ENCODE data around the gene MRPS11. TPM values are rescaled to one million over a fixed set of nuclear protein-coding genes. Genes with fewer than 3 reads are reported as not detected.
"Not testable (repeated sequence)": the region's sequence is repeated elsewhere in the genome, so short reads cannot be mapped to it uniquely, and the experiment has no call there.

Gene MRPS11
- 10 to 100 TPM; 76.7 to 78.1 TPM for total RNA-seq

DNA sequence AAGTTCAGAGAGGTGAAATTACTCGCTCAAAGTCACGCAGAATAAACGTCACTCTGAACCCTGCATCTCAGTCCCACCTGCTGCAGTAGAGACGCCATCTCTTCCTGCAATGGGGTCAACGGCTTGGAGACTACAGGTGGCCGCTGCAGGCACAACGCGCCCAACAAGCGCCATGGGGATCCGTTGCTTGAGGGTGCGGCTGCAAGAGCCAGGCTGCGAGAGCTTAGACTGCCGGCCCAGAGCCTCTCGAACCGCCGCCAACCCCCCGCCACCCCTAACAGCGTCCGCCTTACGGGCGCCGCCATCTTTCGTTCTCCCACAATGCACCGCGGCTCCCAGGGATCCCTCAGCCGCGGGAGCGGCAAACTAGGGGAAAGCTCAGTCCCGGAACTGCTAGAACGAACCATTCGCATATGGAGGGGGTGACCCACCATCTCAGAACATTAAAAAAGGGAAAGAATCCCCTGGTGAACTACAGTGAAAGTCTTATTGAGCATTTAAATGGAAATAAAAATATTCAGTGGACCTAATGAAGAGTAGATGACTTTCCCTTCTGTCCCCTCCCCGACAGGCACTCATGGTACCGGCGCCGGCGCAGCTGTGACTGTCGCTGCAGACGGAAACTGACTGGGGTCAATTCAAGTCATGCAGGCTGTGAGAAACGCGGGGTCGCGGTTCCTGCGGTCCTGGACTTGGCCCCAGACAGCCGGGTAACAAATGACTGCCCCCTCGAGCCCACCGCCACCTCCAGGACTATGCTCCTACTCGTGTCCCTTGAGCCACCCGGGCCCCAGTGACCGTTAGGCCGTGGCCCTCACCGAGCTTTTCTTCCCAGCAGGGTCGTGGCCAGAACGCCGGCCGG lies at the start of gene MRPS11, which contains the start of gene MRPL46:
Gene MRPS11, plus strand, starts transcription at position 636 of the 862 bp plus-strand sequence. Its CDS starts 10 bp downstream, at position 646.
Gene MRPL46, minus strand, starts transcription at position 316 of the 862 bp plus-strand sequence. Its CDS starts 11 bp downstream, at position 305.
- CTCF ChIA-PET: interaction anchor here (1.0 to 2.5 kb wide), 4 partner anchors 9 to 191 kb away, joined by 3 to 7 read pairs (median 4); no protein-coding TSS in a partner anchor
- POLR2A ChIA-PET: interaction anchor here (0.8 to 1.3 kb wide), 3 partner anchors 9 to 181 kb away, joined by 3 to 4 read pairs (median 4); partner anchors contain the start of gene ISG20

DNA sequence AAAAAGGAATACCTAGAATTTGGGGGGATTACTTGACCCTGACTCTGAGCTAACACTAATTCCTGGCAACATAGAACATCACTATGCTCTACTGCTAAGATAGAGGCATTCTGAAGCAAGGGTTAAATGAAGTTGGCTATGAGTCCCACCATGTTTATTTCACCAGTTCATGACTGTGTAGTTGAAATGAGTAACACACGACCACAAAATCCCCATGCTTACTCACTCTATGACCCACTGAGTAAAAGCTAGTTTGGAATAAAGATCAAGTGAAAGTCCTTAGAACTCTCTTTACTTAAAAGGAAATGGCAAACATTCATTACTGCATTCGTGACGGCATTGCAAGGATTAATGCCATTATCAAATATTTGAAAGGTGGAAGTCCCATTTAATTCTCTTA lies 47.7 kb upstream of the MRPS11 start:
- ChIA-PET CTCF (no interaction called here), POLR2A (no interaction called here)

DNA sequence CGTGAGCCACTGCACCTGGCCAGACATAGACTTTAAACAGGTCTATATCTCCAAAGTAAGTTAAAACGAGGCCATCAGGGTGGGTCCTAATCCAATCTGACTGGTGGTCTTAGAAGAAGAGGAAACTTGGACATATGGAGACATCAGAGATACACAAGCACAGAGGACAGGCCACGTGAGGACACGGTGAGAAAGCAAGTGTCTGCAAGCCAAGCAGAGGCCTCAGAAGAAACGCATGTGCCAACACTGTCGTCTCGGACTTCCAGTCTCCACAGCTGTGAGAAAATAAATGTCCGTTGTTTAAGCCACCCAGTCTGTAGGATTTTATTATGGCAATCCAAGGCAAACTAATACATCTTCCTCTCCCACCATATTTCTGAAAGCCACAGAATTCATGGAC lies 44.2 kb upstream of the MRPS11 start:
- POLR2A ChIA-PET: no interaction called here
- CTCF ChIA-PET: no interaction called here

DNA sequence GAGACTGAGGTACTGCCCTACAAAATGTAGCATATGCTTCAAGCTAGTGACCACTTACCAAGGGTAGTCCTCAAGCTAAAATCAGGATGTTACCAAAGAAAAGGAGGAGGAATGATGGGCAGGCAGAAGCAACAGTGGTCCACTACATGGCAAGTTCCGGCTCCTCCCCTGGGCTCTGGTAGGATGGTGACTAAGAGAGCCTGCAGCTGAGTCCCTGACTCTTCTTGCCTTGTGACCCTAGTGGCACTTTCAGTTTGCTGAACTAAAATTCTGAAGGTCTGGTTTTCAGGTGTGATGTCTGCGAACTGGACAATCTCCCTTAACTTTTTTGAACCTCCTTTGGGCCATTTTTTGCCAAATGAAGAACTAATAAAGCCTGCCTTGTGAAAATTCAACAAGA lies 41.2 kb upstream of the MRPS11 start:
- ChIA-PET CTCF (no interaction called here), POLR2A (no interaction called here)

DNA sequence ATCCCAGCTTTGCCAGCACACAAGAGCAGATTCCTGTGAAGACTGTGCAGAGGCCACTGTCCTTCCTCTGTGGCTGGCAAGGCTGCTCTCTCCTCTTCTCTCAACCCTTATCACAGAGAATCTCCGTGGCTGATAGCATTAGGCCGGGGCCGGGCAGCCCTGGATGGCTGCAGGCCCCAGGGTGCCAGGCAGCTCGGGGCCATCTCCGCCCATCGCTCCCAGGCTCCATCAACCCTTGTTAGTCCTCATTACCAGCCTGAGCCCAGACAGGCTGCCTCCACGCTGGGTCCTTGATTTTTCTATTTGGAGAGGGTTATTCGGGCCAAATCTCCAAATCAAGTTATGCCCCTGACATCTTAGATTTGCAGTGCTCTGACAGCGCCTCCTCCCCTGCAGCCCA lies 39.5 kb upstream of the MRPS11 start:
- CTCF ChIA-PET: interaction anchor here (0.9 kb wide), 1 partner anchor 24 kb away, joined by 3 read pairs; no protein-coding TSS in a partner anchor
- POLR2A ChIA-PET: no interaction called here

DNA sequence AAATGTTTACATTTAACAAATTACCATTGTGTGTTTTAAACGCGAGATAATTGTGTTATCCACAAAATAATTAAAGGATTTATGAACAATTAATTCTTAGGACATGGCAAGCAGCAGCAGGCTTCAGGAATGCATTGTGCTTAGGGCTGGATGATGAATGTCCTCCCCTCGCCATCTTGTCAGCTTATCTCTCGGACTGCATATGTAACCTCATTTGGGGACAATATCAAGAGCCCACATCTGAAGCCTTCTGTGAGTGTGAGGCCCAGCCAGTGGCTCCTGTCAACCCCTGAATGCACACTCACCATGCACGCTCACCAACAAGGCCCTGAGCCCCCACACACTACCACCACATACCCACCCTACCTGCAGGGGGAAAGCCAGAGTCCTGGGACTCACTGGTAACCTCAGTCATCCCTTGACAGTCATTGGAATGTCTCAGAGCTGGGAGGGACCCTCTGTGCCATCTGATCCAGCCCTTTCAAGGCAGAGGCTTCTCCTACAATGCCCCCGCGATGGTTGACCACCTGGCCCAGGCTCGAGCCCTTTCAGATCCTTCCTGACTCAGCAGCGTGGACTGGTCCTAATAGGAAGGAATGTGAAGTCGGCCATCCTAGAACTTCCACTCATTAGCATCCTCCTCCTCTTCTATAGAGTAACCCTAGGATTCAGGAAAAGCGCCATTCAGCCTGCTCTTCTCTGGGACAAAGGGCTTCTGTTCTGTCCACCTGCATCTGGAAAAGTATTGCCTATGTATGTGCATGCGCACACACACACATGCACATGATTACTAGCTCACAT lies 38.5 kb upstream of the MRPS11 start:
- ChIA-PET CTCF (interaction anchor here (0.5 kb wide), 1 partner anchor 28 kb away, joined by 3 read pairs; no protein-coding TSS in a partner anchor), POLR2A (no interaction called here)

DNA sequence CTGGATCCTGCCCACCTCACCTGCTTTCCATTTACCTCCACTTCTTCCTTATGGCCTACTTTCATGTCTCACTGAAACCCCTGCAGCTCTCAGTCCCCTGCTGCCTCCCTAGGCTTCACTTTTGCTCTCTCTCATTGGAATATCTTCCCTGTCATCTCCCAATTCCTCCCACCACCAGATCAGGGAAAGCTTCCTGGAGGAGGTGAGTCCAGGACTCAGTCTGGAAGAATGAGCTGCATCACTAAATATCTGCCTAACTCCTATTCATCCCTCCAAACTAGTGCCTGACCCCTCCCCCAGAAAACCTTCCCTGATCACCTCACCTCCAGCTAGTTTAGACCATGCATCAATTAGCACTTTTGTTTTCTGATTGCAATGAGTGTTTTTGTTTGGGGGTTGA lies 37.5 kb upstream of the MRPS11 start:
- POLR2A ChIA-PET: no interaction called here
- CTCF ChIA-PET: no interaction called here

DNA sequence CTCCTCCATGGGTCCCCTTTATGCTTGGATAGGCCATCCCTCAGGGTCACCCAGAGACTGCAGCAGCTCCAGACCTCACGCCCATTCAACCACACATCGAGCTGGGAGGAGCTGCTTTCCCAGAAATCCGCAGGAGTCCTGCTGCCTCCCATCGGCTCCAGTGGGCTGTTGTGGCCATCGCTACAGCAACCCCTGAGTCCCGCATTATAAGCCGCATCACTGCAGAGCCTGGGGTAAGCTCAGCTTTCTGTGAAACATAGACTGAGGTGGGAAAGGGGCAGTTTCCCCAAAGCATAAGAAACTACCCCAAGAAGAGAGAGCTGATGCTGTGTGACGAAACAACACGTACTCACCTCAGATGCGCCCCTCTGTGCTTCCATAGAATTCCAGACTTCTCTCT lies 36.1 kb upstream of the MRPS11 start:
- CTCF ChIA-PET: no interaction called here
- POLR2A ChIA-PET: no interaction called here

DNA sequence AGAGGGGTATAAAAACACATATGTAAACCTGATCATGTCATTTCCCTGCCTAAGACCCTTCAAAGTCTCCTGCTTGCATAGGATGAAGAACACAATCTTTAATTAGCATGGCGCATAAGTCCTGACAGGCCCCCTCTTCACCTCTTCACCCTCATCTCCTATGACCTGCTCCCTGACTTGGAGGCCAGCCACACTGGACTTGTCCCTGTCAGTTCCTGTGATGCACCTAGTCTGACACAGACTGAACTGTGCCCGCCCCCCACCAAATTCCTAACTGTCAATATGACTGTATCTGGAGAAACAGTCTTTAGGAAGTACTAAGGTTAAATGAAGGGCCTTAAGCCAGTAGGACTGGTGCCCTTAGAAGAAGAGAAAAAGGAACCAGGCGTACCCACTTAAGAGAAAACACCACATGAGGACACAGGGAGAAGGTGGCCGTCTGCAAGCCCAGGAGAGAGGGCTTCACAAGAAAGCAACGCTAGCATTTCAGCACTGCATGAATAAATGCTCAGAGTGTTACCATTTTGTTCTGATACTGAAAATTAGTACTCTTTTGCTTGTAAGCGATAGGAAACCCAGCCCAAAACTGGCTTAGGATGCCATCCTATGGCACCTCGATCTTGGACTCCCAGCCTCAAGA lies 34.3 kb upstream of the MRPS11 start:
- CTCF ChIA-PET: no interaction called here

DNA sequence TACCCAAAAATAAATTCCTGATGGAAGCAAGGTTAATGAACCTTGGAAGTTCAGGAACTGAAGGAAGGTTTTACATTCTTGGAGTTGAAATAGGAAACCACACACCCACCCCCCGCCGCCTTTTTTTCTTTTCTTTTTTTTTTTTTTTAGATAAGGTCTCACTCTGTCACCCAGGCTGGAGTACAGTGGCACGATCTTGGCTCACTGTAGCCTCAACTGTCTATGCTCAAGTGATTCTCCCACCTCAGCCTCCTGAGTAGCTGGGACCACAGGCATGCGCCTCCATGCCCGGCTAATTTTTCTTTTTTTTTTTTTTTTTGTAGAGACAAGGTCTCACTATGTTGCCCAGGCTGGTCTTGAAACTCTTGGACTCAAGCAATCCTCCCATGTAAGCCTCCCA lies 33.4 kb upstream of the MRPS11 start:
- POLR2A ChIA-PET, CTCF ChIA-PET: not testable (repeated sequence)

More for the DNA sequence above, 34.3 kb upstream of the MRPS11 start:
- POLR2A ChIA-PET: no interaction called here

DNA sequence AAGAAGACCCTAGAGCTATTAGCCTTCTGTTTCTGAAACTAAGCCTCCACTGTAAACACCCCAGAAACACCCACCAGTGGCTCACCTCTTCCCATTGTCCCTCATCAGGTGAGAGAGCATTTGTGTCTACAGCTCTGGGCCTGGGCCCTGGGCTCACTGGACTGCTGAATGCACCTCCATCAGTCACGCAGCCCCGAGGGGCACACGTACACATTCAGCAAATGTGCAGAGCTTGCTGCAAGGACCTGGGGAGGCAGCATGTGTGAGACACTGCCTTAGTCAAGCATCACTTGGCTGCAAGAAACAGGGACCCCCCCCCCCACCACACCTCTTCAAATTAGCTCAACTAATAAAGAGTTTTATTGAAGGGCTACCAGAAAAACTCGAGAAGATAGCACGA lies 29.3 kb upstream of the MRPS11 start:
- POLR2A ChIA-PET: no interaction called here
- CTCF ChIA-PET: no interaction called here

DNA sequence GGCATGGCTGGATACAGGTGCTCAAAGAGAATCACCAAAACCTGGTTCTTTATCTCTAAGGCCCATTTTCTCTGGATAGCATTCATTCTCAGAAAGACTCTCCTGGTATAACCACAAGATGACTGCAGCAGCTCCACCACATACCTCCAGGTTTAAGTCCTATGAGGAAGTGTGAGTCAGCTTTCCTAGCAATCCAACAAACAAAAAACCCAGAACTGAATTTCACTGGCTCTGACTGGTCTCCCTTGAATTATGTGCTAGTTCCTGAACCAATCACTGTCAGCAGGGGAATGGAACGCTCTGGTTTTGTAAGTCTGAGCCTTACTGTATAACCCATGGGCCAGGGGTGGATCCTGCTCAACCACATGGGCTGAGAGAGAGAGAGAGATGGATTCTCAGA lies 27.5 kb upstream of the MRPS11 start:
- POLR2A ChIA-PET: no interaction called here
- CTCF ChIA-PET: no interaction called here

DNA sequence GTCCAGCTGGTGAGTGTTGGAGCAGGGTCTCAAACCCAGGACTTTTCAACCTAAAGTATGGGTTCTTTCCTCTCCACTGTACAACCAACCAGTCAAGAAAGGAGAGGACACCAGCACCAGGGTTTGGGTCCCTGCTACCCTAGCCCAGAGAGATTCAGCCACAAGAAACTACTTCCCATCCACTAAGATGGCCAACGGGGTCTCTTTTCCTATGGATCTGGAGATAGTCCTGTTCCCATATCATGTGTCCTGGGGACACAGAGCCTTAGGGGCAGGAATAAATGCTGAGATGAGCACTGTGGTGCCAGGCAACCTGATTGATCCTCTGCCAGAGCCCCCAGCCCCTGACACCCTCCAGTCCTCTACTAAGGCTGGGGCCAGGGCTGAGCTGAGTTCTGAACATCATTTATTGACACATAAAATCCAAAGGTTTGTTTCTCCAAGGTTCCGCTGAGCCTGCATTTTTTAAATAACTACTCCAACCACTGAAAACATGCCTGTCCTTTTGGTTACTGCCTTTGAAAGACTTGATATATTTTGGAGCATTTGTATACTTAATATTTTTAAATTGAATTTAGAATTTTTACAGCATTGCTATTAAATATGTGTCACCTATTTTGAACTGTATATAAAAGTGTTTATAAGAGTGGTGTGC lies 26.3 kb upstream of the MRPS11 start:
- CTCF ChIA-PET: no interaction called here
- POLR2A ChIA-PET: no interaction called here

DNA sequence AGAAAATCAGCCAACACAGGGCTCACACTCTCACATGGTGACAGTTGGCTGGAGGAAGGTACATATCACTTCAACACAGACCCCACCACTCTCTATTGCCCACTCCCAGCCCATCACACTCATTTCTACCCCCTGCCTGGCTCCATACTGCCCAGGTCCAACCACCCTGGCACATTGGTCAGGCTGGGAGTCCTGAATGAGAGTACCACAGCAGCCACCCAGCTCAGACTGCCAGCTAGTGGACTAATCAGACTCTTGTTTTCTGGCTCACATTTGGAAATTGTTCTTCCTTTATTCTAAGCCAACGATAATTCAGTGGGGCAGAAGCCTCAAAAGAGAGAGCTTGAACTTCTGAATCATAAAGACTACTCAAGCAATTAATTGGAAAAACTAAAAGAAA lies 20.3 kb upstream of the MRPS11 start:
- CTCF ChIA-PET: no interaction called here
- POLR2A ChIA-PET: no interaction called here

DNA sequence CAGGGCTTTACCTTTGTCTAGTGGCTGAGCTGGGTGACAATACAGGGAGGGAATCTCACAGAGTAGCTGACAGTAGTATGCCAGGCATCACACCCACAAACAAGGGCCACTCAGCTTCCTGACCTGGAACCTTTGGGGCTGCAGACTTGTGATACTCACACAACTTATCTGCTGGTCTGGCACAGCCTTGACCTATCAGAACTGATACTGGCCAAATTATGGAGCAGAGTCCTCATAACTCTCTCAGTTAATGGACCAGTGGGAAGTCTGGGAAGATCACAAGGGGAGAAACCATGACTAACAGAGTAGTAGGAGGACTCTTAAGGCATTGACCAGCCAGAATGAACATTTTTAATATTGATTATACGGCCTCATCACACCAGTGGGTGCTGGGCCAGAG lies 19.8 kb upstream of the MRPS11 start:
- ChIA-PET CTCF (interaction anchor here (0.6 kb wide), 1 partner anchor 91 kb away, joined by 5 read pairs; no protein-coding TSS in a partner anchor), POLR2A (no interaction called here)

DNA sequence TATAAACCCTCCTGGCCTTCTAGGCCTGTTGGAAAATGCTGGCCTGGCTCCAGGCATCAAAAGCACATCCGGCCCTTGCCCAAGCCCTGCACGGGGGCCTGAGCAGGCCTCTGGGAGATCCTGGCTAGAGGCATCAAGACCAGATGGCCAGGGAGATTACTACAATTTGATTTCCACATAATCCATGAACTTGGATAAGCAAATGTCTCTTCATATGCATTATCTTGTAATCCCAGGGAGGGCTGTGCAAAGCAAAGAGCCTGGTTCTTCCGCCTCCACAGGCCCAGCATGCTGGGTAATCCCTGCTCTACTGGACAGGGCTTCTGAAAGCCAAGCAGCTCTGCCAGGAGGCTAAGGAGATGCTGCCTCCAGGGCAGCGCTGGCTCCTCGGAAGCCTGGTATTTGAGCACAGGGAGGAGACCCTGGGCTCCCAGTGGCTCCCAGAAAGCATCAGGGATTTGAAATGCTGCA lies 18.5 kb upstream of the MRPS11 start:
- CTCF ChIA-PET: no interaction called here

DNA sequence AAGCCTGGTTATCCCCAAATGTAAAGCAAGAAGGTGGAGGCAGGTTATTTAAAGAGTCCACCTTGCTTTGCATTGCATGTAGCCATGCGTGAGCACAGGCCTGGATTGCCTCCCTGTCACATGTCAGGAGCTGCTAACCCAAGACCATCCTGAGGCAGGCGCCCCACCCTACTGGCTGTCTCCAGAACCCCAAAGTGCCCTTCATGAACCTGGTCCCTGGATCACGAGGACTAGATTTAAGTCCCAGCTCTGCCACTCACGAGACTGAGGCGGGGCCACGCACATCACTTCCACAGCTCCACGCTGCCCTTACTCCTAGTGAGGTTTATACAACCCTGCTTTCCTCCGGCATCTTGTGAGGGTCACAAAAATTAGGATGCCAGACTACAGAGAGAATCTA lies 17.9 kb upstream of the MRPS11 start:
- POLR2A ChIA-PET: no interaction called here
- CTCF ChIA-PET: interaction anchor here (0.6 to 1.3 kb wide), 8 partner anchors 18 to 373 kb away, joined by 3 to 4 read pairs (median 3); partner anchors contain the start of genes MRPL46 and MRPS11

More for the DNA sequence above, 18.5 kb upstream of the MRPS11 start:
- POLR2A ChIA-PET: no interaction called here

DNA sequence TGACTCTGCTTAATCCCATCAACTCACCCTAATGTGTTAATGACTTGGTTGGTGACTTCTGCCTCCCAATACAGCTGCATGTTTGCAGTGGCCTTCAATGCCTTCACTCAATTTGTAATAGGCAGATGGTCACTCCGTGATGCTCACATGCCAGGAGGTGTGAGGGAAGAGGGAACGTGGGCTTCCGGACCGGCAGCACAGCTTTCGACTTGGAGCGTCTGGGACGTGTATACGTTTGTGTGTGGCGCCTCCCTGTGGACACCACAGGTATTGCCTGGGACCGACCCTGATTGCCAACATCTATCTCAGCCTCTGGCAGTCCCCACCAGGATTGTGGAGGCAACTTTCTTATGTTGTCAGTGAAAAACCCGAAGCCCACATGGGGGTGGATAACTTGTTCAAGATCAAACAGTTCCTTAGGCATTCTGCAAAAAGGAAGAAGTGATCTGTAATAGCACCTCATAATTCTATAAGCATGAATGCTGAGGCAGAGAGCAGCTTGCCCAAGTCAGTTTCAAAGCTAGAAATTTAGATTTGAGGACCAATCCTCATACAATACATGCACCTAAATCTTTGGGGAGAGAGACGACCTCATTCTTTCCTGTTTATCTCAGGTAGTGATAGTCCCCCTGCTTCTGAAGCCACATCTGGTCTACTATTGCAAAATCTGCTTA lies 17.2 kb upstream of the MRPS11 start:
- POLR2A ChIA-PET: no interaction called here
- CTCF ChIA-PET: interaction anchor here (0.6 to 2.2 kb wide), 10 partner anchors 17 to 373 kb away, joined by 3 to 6 read pairs (median 3); partner anchors contain the start of genes MRPL46 and MRPS11

DNA sequence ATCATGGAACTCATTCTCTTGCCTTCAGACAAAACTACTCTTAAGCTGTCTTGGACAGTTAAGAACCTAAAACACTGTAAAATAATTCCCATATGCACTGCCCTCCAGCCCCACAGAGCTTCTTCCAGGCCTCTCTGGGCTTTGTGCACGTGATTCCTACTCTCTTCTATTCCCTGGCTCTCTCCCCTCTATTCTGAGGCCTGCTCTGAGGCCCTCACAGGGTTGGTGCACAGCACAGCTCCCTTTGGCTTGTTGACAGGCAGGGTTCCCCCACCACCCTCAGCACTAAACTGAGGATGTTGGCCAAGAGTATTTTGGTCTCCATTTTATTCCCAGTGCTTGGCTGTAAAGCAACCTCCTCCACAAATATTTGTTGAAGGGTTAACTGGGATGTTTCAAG lies 13.9 kb upstream of the MRPS11 start:
- ChIA-PET POLR2A (no interaction called here), CTCF (no interaction called here)

Measured in activated CD8-positive, alpha-beta memory T cell treated with anti-CD3 and anti-CD28 coated beads for 36 hours (primary cell).